Vagina (tissue), 2 donors: ENCODE results near the gene C12orf76. TPM values are rescaled to one million over a fixed set of nuclear protein-coding genes. Genes with fewer than 3 reads are reported as not detected.

Experiments used
- DNase-seq, 2 donors: peaks; one replicate each; pipeline ENCODE4 v3.0.0-alpha.2; 2017; ENCODE audit errors: extremely low spot score in 2 of 2
- H3K27ac ChIP-seq: fragments of 200-600 bp; sonication (generic); one replicate; pipeline ENCODE4 v1.5.1; 2019
- H3K27me3 ChIP-seq: fragments of 200-600 bp; sonication (generic); one replicate; pipeline ENCODE4 v1.5.1; 2019
- H3K36me3 ChIP-seq, 2 donors: fragments of 200-600 bp; sonication (generic); one replicate each; pipeline ENCODE4 v1.5.1; 2017 to 2019
- H3K4me1 ChIP-seq: fragments of 200-600 bp; sonication (generic); one replicate; pipeline ENCODE4 v1.5.1; 2019
- H3K4me3 ChIP-seq, 2 donors: fragments of 200-600 bp; sonication (generic); 1 replicate in 1 of 2; 2 replicates in 1 of 2; pipeline ENCODE4 v1.5.1; 2016 to 2019
- H3K9me3 ChIP-seq: fragments of 200-600 bp; sonication (generic); one replicate; pipeline ENCODE4 v1.5.1; 2019
- POLR2A ChIP-seq, 2 donors: fragments of 450-650 bp; IDR thresholded peaks; one replicate each; pipeline ENCODE4 v1.6.1; 2017; ENCODE audit warnings: antibody characterized with exemption in 2 of 2, mild to moderate bottlenecking in 2 of 2, moderate library complexity in 2 of 2
- POLR2AphosphoS5 ChIP-seq, 2 donors: sonication (generic); formaldehyde crosslinking; IDR thresholded peaks; one replicate each; pipeline ENCODE4 v1.9.0; 2017; ENCODE audit warnings: antibody characterized with exemption in 2 of 2, mild to moderate bottlenecking in 2 of 2, low read depth in 1 of 2; ENCODE audit not compliant: insufficient read depth in 1 of 2
- intact Hi-C: fragments of 100-400 bp; cut with DNase I; formaldehyde crosslinking; loops from one replicate; pipeline ENCODE4 v1.15.1; 2023
- small RNA-seq: library from RNA; depleted of rRNA; stranded (forward); fragments of <200 nt; gene quantifications from one replicate; pipeline ENCODE3, GENCODE V24; 2016
- total RNA-seq: library from RNA; depleted of rRNA; stranded (reverse); fragments of >200 nt; gene quantifications from one replicate; pipeline ENCODE4 v1.2.3, GENCODE V29; 2016
- TF ChIP-seq, protein P1 (sequence below), 3 experiments: fragments of 450-650 bp in 2 of 3; fragments of 200-600 bp in 1 of 3; sonication (generic) in 1 of 3; IDR thresholded peaks; one replicate each; pipeline ENCODE4 v1.5.1; 2017 to 2019; ENCODE audit warnings: antibody characterized with exemption in 3 of 3, mild to moderate bottlenecking in 2 of 3, moderate library complexity in 2 of 3

Gene C12orf76
- total RNA-seq, 1 donor from 2014 or later: 7.6 TPM

DNA sequence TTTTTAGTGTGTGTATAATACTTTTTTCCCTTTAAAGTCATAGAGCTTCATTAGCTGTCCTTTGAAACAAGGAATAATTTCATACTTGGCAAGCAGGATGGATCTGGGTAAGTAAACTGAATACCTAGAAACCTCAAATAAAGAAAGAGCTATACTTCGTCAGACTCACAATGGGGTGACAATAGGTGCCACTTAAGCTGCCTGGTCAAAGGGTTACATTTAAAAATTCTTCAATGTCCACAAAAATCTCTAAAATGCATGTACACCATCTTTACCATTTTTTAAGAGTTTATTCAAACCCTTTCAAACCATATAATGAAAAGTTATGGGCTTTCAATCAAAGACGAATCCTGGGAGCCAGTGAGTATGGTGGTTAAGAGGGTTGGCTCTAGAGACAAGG lies 55.2 kb downstream of the C12orf76 start:
- no peak for DNase-seq
- intact Hi-C loops: no loop called here
- no peak overlapping the region for H3K4me3 ChIP-seq
- no peaks in the 10 kb centered on the region for H3K27me3 ChIP-seq
- H3K27ac ChIP-seq: no peak overlapping the region
- H3K4me1 ChIP-seq: peaks cover 43% of the 10 kb centered on the region
- TF ChIP-seq, protein P1, sequence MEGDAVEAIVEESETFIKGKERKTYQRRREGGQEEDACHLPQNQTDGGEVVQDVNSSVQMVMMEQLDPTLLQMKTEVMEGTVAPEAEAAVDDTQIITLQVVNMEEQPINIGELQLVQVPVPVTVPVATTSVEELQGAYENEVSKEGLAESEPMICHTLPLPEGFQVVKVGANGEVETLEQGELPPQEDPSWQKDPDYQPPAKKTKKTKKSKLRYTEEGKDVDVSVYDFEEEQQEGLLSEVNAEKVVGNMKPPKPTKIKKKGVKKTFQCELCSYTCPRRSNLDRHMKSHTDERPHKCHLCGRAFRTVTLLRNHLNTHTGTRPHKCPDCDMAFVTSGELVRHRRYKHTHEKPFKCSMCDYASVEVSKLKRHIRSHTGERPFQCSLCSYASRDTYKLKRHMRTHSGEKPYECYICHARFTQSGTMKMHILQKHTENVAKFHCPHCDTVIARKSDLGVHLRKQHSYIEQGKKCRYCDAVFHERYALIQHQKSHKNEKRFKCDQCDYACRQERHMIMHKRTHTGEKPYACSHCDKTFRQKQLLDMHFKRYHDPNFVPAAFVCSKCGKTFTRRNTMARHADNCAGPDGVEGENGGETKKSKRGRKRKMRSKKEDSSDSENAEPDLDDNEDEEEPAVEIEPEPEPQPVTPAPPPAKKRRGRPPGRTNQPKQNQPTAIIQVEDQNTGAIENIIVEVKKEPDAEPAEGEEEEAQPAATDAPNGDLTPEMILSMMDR (IDR thresholded peaks at IDR 0.05): no peak
- no peak for TF ChIP-seq POLR2A (IDR thresholded peaks at IDR 0.05)
- TF ChIP-seq POLR2AphosphoS5 (IDR thresholded peaks at IDR 0.05; ENCODE audit: insufficient read depth in 1 of 2, low read depth in 1 of 2): no peak
- peaks cover 0 to 30% of the 10 kb centered on the region in 2 donors for H3K36me3 ChIP-seq
- no peaks in the 10 kb centered on the region for H3K9me3 ChIP-seq

DNA sequence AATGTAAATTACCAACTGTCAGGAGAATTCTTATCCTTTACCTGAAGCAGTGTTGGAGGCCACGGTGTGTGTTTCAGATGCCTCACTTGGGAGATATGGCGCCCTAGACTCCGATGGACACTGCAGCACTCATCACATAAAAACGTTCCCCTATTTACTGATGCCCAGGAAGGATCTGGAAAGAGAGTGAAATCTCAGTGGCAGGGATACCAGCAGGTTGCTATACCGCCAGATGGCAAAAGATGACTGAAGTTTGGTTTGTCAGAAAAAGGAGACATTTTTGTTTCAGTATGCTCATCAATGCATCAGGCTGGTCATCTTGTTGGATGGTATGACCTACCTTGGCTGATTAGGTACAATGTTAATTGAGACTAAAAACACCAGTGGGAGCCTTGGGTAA lies 56.7 kb downstream of the C12orf76 start:
- H3K4me1 ChIP-seq: peaks cover 37% of the 10 kb centered on the region
- no peak overlapping the region for H3K4me3 ChIP-seq
- H3K27me3 ChIP-seq: no peaks in the 10 kb centered on the region
- no peak for DNase-seq
- no peak for TF ChIP-seq POLR2A (IDR thresholded peaks at IDR 0.05)
- TF ChIP-seq, protein P1 (IDR thresholded peaks at IDR 0.05): no peak
- no peak for TF ChIP-seq POLR2AphosphoS5 (IDR thresholded peaks at IDR 0.05; ENCODE audit: insufficient read depth in 1 of 2, low read depth in 1 of 2)
- no peak overlapping the region for H3K27ac ChIP-seq
- peaks cover 0 to 37% of the 10 kb centered on the region in 2 donors for H3K36me3 ChIP-seq
- H3K9me3 ChIP-seq: no peaks in the 10 kb centered on the region
- intact Hi-C loops: no loop called here

Small RNA genes lying within 50 kb of the gene (small RNA-seq; reads per million reads assigned to genes)
- gene AC007546.2: not detected

Other genes with a start within 250 kb of the C12orf76 start
- 5.6 TPM for gene TRPV4, start 215.1 kb downstream of the C12orf76 start, total RNA-seq
- gene GLTP, start 168.0 kb downstream of the C12orf76 start, total RNA-seq: 158 TPM
- 21.1 TPM for gene TCHP, start 148.2 kb downstream of the C12orf76 start, total RNA-seq
- gene GIT2, start 52.2 kb downstream of the C12orf76 start, total RNA-seq: 43.0 TPM
- gene ANKRD13A, start 49.1 kb downstream of the C12orf76 start, total RNA-seq: 108 TPM
- 18.2 TPM for gene IFT81, start 75.8 kb upstream of the C12orf76 start, total RNA-seq
- 127 TPM for gene ATP2A2, start 232.7 kb upstream of the C12orf76 start, total RNA-seq